SU-DHL-6 (cell line): ENCODE measurements around the gene KLHL40.

Experiments used
- H2AFZ ChIP-seq: fragments of 200-600 bp; sonication (generic); 2 replicates; pipeline ENCODE4 v1.6.1; 2014; ENCODE audit warnings: low read depth, mild to moderate bottlenecking, moderate library complexity, mixed read lengths, antibody characterized with exemption, low read length; ENCODE audit not compliant: severe bottlenecking
- H3F3A ChIP-seq: fragments of 200-600 bp; shearing (Covaris generic); 2 replicates; pipeline ENCODE4 v1.6.0; 2016; ENCODE audit warnings: antibody characterized with exemption, mild to moderate bottlenecking; ENCODE audit not compliant: insufficient read depth
- H3K27ac ChIP-seq: fragments of 200-600 bp; sonication (generic); 2 replicates; pipeline ENCODE4 v1.5.1; 2016; ENCODE audit warnings: low read depth, mild to moderate bottlenecking, low read length, moderate library complexity, mixed read lengths
- H3K27me3 ChIP-seq: fragments of 200-600 bp; sonication (generic), shearing (Covaris generic); 2 replicates; pipeline ENCODE4 v1.6.0; 2014; ENCODE audit warnings: mild to moderate bottlenecking, low read length
- H3K36me3 ChIP-seq: fragments of 200-600 bp; sonication (generic); 2 replicates; pipeline ENCODE4 v1.6.1; 2014; ENCODE audit warnings: mild to moderate bottlenecking, low read length, mixed read lengths
- H3K4me2 ChIP-seq: fragments of 300-600, 200-600 bp; shearing (Covaris generic), sonication (generic); 2 replicates; pipeline ENCODE4 v1.6.0; 2014; ENCODE audit warnings: low read length, low read depth, mild to moderate bottlenecking; ENCODE audit not compliant: poor library complexity, severe bottlenecking
- H3K4me3 ChIP-seq: fragments of 200-600 bp; sonication (generic); 2 replicates; pipeline ENCODE4 v1.5.1; 2014; ENCODE audit warnings: antibody characterized with exemption, low read length, mild to moderate bottlenecking, mixed read lengths; ENCODE audit not compliant: insufficient read depth, poor library complexity, severe bottlenecking
- H3K79me2 ChIP-seq: fragments of 200-600 bp; sonication (generic); 2 replicates; pipeline ENCODE4 v1.6.1; 2014; ENCODE audit warnings: mild to moderate bottlenecking, low read length, moderate library complexity; ENCODE audit not compliant: insufficient read depth
- H3K9ac ChIP-seq: fragments of 200-600 bp; sonication (generic); 2 replicates; pipeline ENCODE4 v1.7.0; 2014; ENCODE audit warnings: mild to moderate bottlenecking, low read length
- H3K9me2 ChIP-seq: fragments of 200-600 bp; sonication (generic); replicated peaks from 2 replicates; pipeline ENCODE4 v1.6.1; 2014; ENCODE audit warnings: low read length; ENCODE audit not compliant: insufficient read depth
- H3K9me3 ChIP-seq: fragments of 200-600 bp; sonication (generic); 2 replicates; pipeline ENCODE4 v1.6.1; 2014; ENCODE audit warnings: low read length, mixed read lengths; ENCODE audit not compliant: insufficient read depth
- H4K20me1 ChIP-seq: fragments of 200-600 bp; sonication (generic); 2 replicates; pipeline ENCODE4 v1.6.1; 2014; ENCODE audit warnings: low read depth, mild to moderate bottlenecking, antibody characterized with exemption, low read length, moderate library complexity, mixed read lengths
- EZH2phosphoT487 ChIP-seq: fragments of 200-600 bp; sonication (generic), shearing (Covaris generic); conservative IDR thresholded peaks from 2 replicates; pipeline ENCODE4 v1.6.1; 2018; ENCODE audit warnings: mild to moderate bottlenecking, antibody characterized with exemption, low read length, moderate library complexity, mixed read lengths
- TF ChIP-seq, protein P1 (sequence below): fragments of 200-600 bp; sonication (generic); IDR thresholded peaks from one replicate; pipeline ENCODE4 v1.5.1; 2017; ENCODE audit warnings: antibody characterized with exemption, mild to moderate bottlenecking, low read length, moderate library complexity; ENCODE audit not compliant: insufficient read depth, poor library complexity, severe bottlenecking

KLHL40 gene

DNA sequence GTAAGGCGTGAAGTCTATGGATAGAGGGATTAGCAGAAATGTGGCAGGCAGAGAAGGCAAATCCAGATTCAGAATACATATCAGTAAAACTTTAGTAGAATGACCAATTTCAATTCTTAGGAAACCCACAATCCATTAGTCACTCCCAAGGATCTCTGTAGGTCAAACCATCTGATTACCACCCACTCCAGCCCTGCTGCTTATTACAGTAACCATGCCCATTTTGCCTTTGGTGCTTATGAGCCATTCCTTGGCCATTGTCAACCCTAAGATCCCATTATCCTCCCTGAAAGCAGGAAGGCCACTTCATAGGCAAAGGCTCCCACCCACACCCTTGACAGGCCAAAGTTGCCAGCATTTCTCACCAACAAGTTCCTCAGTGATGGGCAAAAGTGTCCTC lies 5.1 kb upstream of the KLHL40 start:
- TF ChIP-seq EZH2phosphoT487: no peak
- TF ChIP-seq, protein P1, sequence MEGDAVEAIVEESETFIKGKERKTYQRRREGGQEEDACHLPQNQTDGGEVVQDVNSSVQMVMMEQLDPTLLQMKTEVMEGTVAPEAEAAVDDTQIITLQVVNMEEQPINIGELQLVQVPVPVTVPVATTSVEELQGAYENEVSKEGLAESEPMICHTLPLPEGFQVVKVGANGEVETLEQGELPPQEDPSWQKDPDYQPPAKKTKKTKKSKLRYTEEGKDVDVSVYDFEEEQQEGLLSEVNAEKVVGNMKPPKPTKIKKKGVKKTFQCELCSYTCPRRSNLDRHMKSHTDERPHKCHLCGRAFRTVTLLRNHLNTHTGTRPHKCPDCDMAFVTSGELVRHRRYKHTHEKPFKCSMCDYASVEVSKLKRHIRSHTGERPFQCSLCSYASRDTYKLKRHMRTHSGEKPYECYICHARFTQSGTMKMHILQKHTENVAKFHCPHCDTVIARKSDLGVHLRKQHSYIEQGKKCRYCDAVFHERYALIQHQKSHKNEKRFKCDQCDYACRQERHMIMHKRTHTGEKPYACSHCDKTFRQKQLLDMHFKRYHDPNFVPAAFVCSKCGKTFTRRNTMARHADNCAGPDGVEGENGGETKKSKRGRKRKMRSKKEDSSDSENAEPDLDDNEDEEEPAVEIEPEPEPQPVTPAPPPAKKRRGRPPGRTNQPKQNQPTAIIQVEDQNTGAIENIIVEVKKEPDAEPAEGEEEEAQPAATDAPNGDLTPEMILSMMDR: no peak

DNA sequence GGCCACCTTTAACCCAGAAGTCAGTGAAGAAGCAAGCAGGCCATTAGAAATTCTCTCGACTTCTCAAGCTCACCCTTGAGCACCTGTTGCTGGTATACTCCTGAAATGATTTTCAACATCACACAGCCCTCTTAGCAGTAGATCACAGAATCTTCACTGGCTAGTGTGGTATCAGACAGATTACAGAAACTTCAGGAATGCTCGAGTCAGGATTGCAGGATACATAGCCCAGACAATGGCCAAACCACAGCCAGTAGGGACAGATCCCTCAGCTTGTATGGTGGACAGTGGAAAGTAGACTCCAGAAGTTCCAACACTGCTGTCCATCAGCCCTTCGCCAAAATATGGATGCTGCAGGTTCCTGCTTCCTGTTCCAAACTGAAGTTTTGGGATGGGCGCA lies 4.5 kb upstream of the KLHL40 start:
- TF ChIP-seq, protein P1: no peak
- no peak for TF ChIP-seq EZH2phosphoT487
- no peak overlapping the region for H3K4me2 ChIP-seq
- H3K9ac ChIP-seq: no peak overlapping the region
- no peaks in the 10 kb centered on the region for H3K79me2 ChIP-seq
- H3K4me3 ChIP-seq: no peak overlapping the region
- H3F3A ChIP-seq: no peaks in the 10 kb centered on the region
- no peaks in the 10 kb centered on the region for H3K9me2 ChIP-seq
- H3K36me3 ChIP-seq: no peaks in the 10 kb centered on the region
- H2AFZ ChIP-seq: no peak overlapping the region
- H3K9me3 ChIP-seq: peaks cover 4% of the 10 kb centered on the region; the same call in 1 of the 2 replicates
- H3K27ac ChIP-seq: no peak overlapping the region
- H3K27me3 ChIP-seq: no peaks in the 10 kb centered on the region
- no peaks in the 10 kb centered on the region for H4K20me1 ChIP-seq

More for the DNA sequence above, 5.1 kb upstream of the KLHL40 start:
- Histone ChIP-seq H3K4me2 (no peak overlapping the region), H3K4me3 (no peak overlapping the region), H2AFZ (no peak overlapping the region), H3K79me2 (no peaks in the 10 kb centered on the region), H3K9me2 (no peaks in the 10 kb centered on the region), H3K9me3 (peaks cover 5% of the 10 kb centered on the region; the same call in 1 of the 2 replicates), H3K27ac (no peak overlapping the region), H3F3A (no peaks in the 10 kb centered on the region), H3K36me3 (no peaks in the 10 kb centered on the region), H3K9ac (no peak overlapping the region), H4K20me1 (no peaks in the 10 kb centered on the region), H3K27me3 (no peaks in the 10 kb centered on the region)

DNA sequence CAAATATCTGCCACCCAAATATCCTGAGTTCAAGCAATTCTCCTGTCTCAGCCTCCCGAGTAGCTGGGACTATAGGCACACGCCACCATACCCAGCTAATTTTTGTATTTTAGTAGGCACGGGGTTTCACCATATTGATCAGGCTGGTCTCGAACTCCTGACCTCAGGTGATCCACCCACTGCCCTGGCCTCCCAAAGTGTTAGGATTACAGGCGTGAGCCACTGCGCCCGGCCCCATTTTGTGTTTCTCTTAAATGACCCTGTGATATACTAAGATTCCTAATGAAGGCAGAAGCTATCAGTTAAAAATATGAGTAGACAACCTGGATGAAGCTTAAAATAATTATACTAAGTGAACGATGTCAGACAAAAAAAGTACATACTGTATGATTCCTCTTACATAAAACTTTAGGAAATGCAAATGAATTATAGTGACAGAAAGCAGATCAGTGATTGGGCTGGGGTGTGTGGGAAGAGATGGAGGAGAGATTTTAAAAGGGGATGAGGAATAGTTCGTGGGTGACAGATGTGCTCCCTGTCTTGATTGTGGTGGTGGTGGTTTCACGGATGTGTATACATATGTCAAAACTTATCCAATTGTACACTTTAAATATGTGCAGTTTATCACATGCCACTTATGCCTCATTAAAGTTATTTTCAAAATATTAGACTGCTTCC lies 3.8 kb upstream of the KLHL40 start:
- TF ChIP-seq, protein P1: no peak
- TF ChIP-seq EZH2phosphoT487: no peak
- Histone ChIP-seq H3K9me3 (no peaks in the 10 kb centered on the region), H3K27ac (no peak overlapping the region), H3K36me3 (no peaks in the 10 kb centered on the region), H3K4me2 (no peak overlapping the region), H3K27me3 (no peaks in the 10 kb centered on the region), H3K79me2 (no peaks in the 10 kb centered on the region), H3K9me2 (no peaks in the 10 kb centered on the region), H2AFZ (no peak overlapping the region), H3F3A (no peaks in the 10 kb centered on the region), H3K4me3 (no peak overlapping the region), H4K20me1 (no peaks in the 10 kb centered on the region), H3K9ac (no peak overlapping the region)
